Fibroblast of skin of abdomen (primary cell): ENCODE measurements around the gene UQCRQ. TPM values are rescaled to one million over a fixed set of nuclear protein-coding genes. Genes with fewer than 3 reads are reported as not detected.

Experiments used
- DNase-seq: peaks from one replicate; pipeline ENCODE4 v3.0.0-alpha.2; 2013
- polyA plus RNA-seq, 2 experiments: library from polyadenylated mRNA; unstranded; fragments of 120-200 nt; gene quantifications; one replicate each; pipeline ENCODE4 v1.2.1, GENCODE V29; 2013; ENCODE audit not compliant: insufficient read length in 2 of 2

UQCRQ gene
- 203 TPM for polyA plus RNA-seq (2013, experiment 1 of 2; ENCODE audit: insufficient read length)
- polyA plus RNA-seq (2013, experiment 2 of 2; ENCODE audit: insufficient read length): 208 TPM

DNA sequence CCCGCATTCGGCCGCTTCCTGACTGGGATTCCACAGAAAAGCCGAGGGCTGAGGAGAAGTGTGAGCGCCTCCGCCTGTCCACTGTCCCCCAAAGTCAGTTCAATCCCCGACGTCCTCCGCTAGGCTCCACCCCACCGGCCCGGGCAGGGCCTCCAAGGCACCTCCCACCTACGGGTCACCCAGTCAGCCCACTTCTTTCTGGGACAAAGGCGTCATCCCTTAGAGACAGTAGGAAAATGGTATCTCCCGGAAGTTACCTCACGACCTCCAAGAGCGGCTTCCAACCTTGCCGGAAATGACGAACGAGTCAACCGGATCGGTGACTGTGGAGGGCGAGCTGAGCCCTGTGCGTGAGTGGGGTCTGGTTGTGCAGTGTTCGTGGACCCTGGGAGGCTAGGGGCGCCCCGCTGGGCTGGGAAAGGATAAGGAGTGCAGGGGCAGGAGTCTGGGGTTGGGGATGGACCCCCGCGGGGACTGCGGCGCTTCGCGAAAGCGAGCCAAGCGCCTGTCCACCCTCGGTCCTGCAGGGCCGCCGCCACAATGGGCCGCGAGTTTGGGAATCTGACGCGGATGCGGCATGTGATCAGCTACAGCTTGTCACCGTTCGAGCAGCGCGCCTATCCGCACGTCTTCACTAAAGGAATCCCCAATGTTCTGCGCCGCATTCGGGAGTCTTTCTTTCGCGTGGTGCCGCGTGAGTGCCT lies at the start of gene UQCRQ, which contains the start of gene GDF9:
UQCRQ (plus strand) TSS at position 301 of the 704 bp plus-strand sequence; CDS start at position 541, 240 bp downstream.
GDF9 (minus strand) TSS at position 128 of the 704 bp plus-strand sequence. CDS start 1,936 bp downstream, outside the sequence.
- DNase-seq: peak; percentile 100

DNA sequence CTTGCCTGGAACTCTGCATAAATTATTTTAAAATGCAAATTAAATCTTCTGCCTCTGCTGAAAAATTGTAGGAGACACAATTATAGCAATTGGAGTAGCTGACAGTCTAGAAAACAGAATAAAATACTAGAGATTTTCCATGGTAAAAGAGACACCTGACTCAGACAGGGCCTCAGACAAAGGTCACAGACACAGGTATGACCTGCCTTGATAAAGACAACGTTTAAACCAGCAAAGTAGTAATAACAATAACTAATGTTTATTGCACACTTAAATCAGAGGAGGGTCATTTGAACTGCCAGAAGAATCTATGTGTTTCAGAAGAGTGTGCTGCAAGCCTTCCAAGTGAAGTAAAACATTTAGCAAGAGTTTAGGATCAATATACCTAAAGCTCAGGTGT lies 49.4 kb upstream of the UQCRQ start:
- no peak for DNase-seq

DNA sequence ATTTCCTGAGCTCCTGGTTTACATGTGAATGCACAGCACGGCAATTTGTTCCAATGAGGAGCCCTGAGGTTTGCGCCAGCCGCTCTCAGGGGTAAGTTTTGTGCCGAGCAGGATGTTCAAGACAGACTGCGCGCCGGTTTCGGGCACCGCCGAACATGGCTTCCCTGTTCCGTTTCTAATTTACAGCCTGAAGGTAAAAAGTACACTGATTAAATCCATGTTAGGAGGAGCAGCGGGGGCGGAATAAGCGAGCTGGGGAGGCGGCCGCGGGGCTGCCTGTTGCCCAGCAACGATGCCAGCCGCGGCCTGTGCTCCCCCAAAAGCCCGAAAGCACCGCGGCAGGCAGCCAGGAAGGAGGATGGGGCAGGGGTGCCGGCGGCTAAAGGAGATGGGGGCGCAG lies 47.0 kb upstream of the UQCRQ start:
- no peak for DNase-seq

DNA sequence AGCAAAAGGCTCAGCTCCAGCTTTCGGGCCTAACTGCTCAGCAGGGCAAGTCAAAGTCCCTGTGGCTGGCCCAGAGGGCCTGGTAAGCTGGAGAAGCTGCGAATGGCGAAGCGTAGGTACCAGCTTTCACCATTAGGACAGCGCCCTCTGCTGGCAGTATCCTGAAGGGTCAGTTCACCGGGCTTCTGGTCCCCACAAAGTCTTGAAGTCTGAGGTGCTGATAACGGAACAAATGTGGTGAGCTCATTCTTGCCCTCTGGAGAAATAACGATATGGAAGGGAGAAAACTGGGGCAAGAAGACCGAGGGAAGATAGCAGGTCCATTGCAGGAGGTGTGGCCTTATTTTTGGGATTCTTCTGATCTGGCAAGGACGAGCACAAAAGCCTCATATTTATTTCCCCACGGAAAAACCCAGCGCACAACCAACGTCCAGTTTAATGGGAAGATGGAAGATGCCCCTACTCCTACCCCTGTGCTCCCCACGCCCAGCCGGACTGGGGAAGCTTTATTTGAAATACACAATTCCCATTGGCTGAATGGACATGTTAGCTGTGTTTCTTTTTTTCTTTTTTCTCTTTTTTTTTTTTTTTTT lies 46.2 kb upstream of the UQCRQ start:
- DNase-seq: peak; percentile 84

DNA sequence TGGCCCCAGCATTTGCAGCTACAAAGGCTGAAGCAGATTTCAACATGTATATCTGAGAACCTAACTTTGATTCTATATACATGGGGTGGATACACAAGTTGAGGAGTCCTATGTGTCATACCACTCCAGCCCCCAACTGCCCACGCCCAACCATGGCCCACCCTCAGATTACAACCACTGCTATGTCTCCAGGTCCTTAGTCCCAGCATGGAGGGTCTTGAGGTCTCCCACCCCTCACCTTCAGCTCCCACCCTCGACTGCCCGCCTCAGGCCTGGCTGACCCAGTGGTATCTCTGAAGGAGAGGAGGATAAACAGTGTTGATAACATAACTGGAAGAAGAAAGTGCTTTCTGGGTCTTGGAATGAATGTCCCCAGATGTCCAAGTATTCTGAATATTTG lies 45.1 kb upstream of the UQCRQ start:
- no peak for DNase-seq

DNA sequence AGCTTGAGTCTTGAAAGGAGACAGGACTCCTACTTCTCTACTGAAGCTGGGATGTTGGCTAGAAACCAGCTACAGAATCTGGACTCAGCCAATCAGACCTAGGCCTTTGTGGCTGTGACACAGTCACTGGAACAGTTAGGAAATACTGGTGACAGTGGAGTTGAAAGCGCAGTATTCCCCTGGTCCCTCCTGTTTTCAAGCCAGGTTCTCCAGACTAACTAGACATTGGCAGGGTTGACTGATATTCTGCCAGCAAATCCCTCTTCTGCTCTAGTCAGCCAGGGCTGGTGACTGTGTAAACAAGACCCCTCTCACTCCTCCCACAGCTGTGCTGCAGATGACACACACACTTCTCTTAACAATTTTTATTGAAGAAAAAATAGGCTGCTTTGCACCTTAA lies 44.7 kb upstream of the UQCRQ start:
- DNase-seq: peak; percentile 36

DNA sequence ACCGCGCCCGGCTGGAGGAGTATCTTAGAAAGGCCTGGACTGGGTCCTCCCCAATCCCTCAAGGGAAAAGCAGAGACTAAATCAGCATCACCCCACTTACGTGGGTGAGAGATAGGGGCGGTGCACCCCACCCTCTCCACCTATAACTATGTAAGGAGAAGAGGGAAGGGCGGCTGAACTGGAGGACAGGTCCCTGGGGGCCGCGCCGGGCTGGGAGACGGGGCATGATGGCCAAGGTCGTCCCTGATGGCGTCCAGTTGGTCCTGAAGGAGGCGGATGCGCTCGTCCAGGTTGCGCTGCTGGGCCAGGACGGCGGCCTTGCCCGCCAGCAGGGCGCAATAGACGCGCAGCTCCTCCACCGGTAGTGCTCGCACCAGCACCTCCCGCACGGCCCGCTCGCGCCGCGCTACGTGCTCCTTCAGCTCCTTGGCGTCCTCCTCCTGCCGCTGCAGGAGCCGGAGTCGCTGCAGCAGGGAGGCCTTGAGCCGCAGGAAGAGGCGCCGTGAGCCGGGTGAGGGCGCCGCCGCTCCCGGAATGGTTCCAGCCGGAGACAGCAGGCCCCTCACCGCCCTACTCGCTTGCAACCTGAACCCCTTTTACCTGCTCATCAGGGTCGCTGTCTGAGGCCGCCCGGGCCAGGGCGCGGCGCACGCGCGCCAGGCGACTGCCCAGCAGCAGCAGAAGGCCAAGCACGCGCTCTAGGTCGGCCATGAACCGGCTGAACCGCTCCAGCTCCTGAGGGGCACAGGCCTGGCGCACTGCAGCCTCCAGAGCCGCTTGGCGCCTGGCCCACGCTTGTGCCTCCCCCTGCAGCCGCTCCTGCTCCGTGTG lies 43.6 kb upstream of the UQCRQ start:
- DNase-seq: peak; percentile 21

DNA sequence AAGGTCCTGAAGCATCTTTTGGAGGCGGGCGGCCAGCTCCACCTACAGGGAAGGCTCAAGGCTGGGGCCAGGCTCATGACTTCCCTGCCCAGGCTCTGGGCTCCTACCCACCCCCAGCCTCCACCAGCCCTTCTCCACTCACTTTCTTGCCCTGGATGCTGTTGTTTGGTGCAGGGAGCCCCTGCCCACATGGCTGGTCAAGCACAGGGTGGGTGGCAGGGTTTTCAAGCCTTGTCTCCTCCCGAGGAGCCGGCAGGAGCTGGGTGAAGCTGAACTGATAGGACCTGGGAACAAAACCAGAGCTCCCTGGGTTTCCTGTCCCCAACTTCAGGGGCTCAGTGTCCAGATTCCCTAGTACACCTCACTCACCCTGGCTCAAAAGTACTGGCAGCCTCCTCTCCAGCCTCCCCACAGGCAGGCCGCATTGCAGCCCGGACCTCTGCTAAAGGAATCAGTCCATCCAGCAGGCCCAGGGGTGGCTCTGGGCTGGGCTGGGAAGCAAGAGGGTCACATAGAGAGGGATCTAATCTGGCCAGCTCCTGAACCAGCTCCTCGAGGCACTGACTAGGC lies 42.9 kb upstream of the UQCRQ start:
- DNase-seq: no peak

DNA sequence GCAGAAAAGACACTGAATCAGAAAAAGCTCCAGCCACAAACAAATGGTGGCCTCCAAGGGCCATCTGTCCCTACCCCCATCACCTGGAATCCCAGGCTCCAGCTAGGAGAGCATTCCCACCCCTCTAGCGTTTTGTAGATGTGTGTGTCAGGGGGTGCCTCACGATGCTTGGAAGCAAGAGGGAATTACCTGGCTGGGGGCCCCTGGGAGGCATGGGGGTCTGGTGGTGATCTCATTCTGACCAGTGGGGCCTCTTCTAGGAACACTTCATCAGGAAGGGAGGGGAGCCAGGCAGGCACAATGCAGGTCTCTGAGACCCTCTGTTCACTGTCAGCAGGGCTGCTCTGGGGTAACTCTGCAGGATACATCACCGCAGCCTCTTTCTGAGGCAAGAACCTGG lies 42.0 kb upstream of the UQCRQ start:
- no peak for DNase-seq

DNA sequence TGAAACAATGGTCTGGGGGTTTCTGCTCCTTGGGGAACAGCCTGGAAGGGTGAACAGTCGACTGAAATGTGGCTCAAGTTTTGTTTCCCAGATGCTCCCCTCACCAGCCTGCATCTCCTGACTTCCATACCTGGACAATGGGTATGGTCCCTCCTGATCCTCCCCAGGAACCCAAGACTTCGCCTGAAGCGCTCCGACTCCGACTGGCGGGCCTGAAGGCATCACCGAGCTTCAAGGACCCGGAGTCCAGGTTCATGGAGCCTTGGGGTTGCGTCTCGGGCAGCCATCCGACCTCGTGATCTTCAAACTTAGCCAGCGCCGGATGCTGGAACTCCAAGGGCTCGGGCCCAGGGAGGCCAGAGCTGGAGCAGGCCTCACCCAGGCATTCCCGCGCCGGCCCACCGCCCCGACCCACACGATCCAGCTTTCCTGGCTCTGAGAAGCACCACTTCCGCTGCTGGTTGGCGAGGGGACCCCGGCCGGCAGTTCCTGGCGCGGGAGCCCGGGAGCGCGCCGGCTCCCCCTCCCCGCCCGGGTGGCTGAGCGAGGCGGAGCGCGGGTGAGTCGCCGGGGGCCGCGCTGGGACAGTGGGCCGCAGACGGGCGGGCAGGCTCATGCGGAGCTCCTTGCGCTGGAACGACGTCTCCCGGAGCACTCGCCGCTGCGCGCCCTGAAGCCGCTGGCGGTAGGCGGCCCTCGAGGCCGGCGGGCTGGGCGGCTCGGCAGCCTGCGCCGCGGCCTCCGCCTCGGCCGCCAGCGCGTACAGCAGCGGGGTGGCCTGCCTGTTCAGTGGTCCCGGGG lies 41.2 kb upstream of the UQCRQ start:
- DNase-seq: no peak

DNA sequence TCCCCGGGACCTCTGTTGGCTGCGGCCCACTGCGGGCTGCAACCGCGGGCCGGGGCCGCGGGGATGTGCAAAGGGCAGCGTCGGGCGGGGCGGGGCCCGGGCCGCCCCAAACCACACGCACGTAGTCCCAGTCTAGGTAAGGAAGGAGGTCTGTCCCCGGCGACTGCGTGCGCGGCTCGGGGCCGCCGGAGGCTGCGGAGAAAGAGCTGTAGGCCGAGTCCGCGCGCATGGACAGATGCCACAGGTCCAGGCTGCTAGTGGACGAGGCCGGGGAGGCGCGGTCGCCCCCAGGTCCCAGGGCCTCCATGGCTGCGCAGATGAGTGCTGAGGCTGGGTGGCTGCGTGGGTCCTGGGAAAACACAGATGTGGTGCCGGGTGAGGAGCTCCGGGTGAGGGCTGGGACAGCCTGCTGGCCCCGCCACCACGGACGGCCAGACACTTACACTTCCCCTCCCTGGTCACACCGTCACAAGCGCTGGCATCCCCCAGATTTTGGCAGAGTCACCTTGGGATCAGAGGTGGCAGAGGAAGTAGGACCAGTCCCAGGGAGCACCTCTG lies 40.5 kb upstream of the UQCRQ start:
- DNase-seq: no peak

DNA sequence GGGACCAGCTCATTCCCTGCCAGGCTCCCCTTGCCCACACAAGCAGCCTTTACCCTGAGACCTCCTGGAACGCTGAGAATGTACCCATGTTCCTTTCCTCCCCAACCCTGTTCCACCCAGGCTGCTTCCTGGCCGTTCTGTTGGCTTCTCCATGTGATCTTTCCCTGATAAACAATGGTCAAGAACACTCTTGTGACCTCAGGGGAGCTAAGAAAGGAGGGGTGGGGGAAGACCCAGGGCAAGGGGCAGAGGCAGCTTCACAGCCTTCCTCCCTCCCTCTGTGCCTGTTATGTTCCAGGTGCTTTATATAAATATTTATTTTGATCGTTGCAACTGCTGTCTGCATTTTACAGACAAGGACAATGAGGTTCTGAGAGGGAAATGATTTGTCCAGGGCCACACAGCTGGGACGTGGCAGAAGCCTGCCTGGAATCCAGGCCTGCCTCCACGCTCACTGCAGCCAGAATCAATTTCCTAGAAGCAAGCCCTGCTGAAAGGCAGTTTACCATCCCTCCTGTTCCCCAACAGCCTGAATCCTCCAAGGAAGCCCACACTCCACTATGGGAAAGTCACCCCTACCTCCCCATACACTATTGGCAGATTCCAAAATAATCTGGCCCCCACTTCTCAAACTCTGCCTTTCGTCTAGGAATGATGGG lies 39.9 kb upstream of the UQCRQ start:
- DNase-seq: no peak

DNA sequence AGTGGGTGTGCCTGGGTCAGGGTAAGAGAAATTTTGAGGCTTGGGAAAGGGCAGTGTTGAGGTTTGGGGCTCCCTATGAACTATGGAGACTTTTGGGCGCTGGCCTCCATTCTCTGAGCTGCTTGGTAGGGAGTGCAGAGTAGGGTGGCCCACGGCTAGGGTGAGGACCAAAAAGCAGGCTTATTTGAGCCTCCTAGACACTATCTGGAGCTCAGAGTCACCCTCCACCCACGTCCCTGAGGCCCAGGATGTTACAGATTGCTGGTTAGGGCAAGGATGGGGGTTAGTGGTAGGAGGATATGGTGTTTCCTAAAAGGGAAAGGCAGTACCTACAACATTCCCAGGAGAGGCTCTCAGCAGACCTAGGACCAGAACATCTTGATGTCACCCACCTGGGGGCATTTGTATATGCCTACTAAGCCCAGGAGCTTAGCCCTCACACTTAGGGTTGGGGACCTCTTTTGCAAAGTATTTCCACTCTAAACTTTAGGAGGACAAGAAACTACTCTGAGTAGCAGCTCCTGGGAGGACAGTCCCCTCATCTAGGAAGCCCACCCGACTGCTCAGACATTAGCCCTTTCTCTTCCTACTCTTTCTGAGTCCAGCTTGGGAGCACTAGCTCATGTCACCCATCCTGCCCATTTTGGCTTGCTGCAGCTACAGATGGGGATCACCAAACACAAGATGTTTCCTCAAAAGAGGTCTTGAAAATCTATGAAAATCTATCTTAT lies 38.3 kb upstream of the UQCRQ start:
- no peak for DNase-seq

DNA sequence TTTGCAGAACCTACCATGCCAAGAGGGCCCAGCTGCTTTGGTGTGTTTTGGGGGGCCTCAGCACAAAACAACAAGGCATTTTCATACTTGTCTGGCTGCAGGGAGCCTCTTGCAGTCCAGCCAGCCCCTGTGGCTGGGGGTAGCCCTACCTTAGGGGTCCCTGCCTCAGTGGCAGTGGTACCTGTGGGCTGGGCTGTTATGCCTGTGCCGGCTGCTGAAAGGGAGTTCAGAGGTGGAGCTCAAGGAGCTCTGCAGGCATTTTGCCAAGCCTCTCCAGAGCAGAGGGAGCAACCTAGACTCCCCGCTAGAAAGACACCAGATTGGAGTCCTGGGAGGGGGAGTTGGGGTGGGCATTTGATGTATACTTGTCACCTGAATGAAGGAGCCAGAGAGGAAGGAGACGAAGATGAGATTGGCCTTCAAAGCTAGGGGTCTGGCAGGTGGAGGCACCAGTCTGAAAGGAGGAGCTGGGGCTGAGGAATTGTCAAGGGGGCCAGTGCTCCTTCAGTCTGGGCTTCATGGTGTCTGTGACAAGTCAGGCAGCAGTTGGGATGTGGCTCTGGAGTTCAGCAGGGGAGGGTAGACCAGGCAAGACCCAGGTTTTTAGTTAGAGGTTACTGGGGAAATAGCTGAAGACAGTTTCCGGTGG lies 37.5 kb upstream of the UQCRQ start:
- no peak for DNase-seq

DNA sequence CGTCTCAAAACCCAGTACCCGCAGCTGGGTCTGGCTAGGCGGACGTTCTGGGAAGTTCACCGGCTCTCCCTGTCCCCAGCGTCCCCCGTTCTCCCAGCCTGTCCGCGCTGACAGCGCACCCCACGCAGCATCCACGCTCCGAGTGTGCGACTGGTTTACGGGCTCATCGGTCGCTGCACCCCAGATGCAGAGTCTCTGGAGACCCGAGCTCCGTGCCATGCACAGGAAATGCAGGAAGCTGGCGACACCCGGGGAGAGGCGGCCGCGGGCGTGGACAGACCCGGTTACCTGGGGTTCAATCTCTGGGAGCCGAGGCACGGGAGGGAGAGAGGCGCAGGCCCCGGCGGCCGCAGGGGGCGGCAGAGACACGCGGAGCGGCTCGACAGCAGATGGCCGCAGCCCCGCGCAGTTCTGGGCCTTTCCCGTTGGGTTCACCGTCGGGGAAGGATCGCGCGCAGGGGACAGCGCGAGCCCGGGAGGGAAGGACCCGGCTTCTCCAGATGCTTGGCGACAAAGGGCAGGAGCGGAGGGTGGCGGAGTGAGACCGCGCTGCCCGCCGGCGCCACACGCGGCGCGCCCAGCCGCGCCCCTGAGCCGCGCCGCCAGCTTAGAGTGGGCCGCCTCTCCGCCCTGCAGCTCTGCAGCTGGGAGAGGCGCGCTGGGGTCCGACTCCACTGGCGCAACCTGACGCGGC lies 36.6 kb upstream of the UQCRQ start:
- DNase-seq: peak; percentile 63

DNA sequence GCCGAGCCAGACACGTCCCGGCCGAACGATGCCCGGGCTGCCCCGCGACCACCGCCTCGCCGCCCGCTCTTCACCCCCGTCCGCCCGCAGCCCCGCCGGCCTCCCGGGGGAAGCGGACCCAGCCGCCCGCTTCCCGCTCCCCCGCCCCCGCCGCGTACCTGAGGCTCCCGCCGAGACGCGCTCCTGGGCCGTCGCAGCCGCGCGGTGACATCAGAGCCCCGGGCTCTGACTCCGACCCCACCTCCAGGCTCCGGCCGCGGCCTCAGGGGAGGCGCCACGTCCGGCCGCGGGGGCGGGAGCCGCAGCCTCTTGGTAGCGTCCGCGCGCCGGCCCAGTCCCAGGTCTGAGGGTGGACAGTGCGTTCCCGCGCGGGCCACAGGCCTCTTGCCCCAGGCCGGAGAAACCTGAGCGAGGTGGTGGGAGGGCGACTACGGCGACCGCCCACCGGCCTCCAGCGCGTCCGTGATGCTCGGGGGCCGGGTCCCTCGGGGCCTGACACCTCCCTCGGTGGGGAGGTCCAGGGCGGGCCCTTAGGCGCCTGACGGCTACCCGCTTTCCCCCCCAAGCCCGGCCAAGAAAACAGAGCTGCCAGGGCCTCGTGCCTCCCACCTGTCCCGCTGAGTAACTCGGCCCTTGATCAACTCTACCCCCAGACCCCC lies 35.9 kb upstream of the UQCRQ start, which contains the start of gene SHROOM1:
SHROOM1 (minus strand) TSS at position 212 of the 659 bp plus-strand sequence. CDS start 4,507 bp downstream, outside the sequence.
- no peak for DNase-seq

DNA sequence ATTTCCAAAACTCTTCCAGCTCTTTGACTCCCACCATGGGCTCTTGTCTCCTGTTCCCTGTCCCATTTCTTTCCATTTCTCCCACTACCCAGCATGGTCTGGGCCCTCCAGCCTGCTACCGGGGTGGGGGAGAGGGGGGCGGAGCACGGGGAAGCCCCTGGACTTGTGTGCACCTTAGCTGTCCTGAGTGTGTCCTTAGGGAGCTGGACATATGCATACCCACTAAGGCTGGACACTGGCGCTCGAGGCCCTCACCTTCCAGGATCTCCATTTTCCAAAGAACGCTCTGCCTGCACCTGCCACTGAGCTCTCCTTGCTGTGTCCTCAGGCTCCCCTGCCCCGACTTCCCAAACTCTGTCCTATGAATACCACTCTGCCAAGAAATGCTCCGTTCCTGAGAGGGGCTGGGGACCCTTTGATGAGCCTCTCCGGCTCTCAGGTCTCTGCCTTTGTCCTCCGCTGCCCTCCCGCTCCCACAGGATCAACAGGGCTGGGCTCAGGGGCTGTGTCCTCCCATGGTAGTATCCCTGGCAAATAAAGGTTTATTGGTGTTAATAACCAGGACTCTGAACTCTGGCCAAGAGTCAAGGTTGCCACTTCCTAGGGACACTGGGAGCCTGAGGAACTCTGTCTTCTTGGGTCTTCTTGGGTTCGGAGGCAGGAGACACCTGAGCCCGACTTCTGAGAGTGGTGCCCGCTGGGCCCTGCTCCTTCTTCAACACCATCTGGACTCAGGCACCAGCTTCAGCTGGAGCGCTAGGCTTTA lies 35.2 kb upstream of the UQCRQ start:
- DNase-seq: no peak

DNA sequence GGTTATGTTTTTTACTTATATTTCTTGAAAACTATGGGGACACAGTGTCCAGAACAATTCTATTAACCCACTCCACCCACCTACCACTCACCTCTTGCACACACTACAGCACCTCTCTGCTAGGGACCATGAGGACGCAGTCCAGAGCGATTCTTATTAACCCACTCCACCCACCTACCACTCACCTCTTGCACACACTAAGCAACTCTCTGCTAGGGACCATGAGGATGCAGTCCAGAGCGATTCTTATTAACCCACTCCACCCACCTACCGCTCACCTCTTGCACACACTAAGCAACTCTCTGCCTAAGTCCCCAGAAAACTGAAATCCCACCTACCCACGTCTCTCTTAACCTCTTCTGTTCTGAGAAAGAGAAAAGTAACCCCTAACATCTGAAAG lies 33.8 kb upstream of the UQCRQ start:
- no peak for DNase-seq
